ENCODE results near the gene DNAJC12.
"Not testable (repeated sequence)": the region's sequence is repeated elsewhere in the genome, so short reads cannot be mapped to it uniquely, and the experiment has no call there.

Gene DNAJC12

DNA sequence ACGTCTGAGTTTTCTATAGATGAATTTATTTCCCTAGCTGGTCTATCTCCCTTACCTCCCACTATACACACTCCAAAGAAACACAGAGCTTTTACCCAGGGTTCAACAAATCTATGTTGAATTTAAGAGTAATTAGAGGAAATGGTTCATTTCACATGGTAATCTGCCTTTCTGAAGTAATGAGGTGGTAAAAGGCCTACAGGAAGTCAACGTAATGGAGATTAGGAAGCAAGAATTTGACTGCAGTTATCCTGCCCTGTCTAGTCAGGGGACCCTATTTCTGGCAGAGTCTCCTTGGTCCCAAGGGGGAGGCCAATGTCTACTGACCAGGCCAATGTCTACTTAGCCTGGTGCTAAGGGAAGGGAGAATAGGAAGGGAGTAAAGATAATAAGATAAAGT, 25.1 kb upstream of the DNAJC12 start:
- Histone ChIP-seq H3K27me3 (ENCODE audit: low read depth, low read length) (no peaks in the 10 kb centered on the region), H3K9me3 (ENCODE audit: control insufficient read depth in 1 of 2, low read length in 2 of 2) (no peaks in the 10 kb centered on the region), H3K36me3 (ENCODE audit: control insufficient read depth in 1 of 2, insufficient read depth in 2 of 2, low read length in 2 of 2) (no peaks in the 10 kb centered on the region), H3K27ac (ENCODE audit: low read length) (no peak overlapping the region), H3K4me1 (ENCODE audit: control insufficient read depth in 1 of 2, insufficient read depth in 2 of 2, low read length in 2 of 2) (no peaks in the 10 kb centered on the region), H3K4me3 (ENCODE audit: low read depth in 1 of 2, low read length in 2 of 2) (no peak overlapping the region)

DNA sequence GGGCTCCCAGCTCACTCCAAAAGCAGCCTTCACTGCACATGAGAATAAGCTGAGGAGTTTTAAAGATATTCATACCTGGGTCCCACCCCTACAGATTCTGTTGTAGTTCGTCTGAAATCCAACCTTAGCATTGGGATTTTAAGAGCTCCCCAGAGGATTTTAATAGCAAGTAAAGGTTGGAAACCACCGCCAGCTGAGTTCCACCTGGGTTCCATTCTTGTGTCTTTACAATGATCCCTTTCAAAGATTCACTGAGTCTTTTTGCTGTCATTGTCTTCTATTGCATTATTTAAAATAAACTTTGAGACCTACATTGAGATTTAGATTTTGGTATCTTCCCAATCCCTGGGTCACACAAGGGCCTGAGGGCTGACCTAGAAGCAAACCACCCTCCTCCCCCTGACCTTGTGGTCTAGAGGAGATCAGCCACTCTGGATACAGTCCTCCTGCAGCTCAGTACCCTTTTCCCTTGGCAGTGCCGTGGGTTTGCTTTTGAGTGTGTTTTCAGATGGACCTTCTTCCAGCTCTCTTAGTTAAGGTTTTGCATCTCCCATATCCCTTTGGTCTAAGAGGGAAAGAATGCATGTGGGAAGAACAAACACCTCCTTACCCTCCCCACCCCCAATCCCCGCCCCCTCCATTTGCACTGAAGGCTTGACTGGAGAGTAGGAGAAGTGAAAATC, 23.9 kb upstream of the DNAJC12 start:
- Histone ChIP-seq H3K4me3 (ENCODE audit: low read depth in 1 of 2, low read length in 2 of 2) (no peak overlapping the region), H3K4me1 (ENCODE audit: control insufficient read depth in 1 of 2, insufficient read depth in 2 of 2, low read length in 2 of 2) (no peaks in the 10 kb centered on the region), H3K27ac (ENCODE audit: low read length) (no peak overlapping the region), H3K27me3 (ENCODE audit: low read depth, low read length) (no peaks in the 10 kb centered on the region), H3K36me3 (ENCODE audit: control insufficient read depth in 1 of 2, insufficient read depth in 2 of 2, low read length in 2 of 2) (no peaks in the 10 kb centered on the region), H3K9me3 (ENCODE audit: control insufficient read depth in 1 of 2, low read length in 2 of 2) (no peaks in the 10 kb centered on the region)

DNA sequence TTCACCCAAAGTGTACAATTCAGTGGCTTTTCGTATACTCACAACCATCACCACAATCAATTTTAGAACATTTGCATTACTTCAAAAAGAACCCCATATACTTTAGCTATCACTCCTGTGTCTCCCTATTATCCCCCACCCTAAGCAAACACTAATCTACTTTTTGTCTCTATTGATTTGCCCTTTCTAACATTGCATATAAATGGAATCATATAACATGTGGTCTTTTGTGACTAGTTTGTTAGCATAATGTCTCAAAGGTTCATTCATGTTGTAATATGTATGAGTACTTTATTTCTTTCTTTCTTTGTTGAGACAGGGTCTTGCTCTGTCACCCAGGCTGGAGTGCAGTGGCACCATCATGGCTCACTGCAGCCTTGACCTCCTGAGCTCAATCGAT, 21.0 kb upstream of the DNAJC12 start:
- H3K9me3 ChIP-seq (ENCODE audit: control insufficient read depth in 1 of 2, low read length in 2 of 2): no peaks in the 10 kb centered on the region
- H3K27me3 ChIP-seq (ENCODE audit: low read depth, low read length): no peaks in the 10 kb centered on the region
- no peaks in the 10 kb centered on the region for H3K36me3 ChIP-seq (ENCODE audit: control insufficient read depth in 1 of 2, insufficient read depth in 2 of 2, low read length in 2 of 2)
- no peak overlapping the region for H3K27ac ChIP-seq (ENCODE audit: low read length)
- no peaks in the 10 kb centered on the region for H3K4me1 ChIP-seq (ENCODE audit: control insufficient read depth in 1 of 2, insufficient read depth in 2 of 2, low read length in 2 of 2)
- no peak overlapping the region for H3K4me3 ChIP-seq (ENCODE audit: low read depth in 1 of 2, low read length in 2 of 2)

DNA sequence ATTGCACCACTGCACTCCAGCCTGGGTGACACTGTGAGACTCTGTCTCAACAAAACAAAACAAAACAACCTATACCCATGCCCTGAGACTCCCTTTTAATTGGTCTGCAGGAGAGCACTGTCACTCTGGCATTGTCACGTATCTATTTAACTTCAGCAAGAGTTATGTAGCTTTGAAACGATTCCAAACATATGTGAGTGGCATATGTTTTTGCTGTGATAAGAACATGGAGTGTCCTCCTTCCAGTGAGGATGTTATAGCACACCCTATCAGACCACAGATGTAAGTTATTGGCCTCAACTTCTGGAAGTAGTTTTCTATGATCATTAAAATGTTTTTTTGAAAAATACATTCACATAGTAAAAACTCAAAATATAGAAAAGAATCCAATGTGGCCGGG, 15.5 kb upstream of the DNAJC12 start:
- Histone ChIP-seq H3K9me3 (ENCODE audit: control insufficient read depth in 1 of 2, low read length in 2 of 2) (no peaks in the 10 kb centered on the region), H3K27ac (ENCODE audit: low read length) (no peak overlapping the region), H3K27me3 (ENCODE audit: low read depth, low read length) (no peaks in the 10 kb centered on the region), H3K4me3 (ENCODE audit: low read depth in 1 of 2, low read length in 2 of 2) (no peak overlapping the region), H3K36me3 (ENCODE audit: control insufficient read depth in 1 of 2, insufficient read depth in 2 of 2, low read length in 2 of 2) (no peaks in the 10 kb centered on the region), H3K4me1 (ENCODE audit: control insufficient read depth in 1 of 2, insufficient read depth in 2 of 2, low read length in 2 of 2) (no peaks in the 10 kb centered on the region)

DNA sequence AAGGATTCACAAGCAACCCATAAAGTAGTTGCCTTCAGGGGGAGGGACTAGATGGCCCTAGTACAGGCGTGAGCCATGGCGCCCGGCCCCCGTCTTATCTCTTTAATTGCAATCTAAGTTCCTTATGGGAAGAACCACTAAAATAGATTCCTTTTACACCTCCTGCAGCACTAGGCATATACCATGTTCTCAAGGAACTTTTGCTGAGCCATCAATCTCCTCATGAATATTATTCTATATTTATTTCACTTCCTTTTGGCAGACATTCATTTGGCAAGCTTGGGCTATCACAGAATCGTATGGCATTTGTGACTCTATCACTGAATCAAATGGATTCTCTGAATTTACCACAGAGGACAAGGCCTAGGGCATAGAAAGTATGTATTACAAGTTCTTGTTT, 14.8 kb upstream of the DNAJC12 start:
- no peak overlapping the region for H3K4me3 ChIP-seq (ENCODE audit: low read depth in 1 of 2, low read length in 2 of 2)
- H3K27me3 ChIP-seq (ENCODE audit: low read depth, low read length): no peaks in the 10 kb centered on the region
- no peaks in the 10 kb centered on the region for H3K4me1 ChIP-seq (ENCODE audit: control insufficient read depth in 1 of 2, insufficient read depth in 2 of 2, low read length in 2 of 2)
- H3K9me3 ChIP-seq (ENCODE audit: control insufficient read depth in 1 of 2, low read length in 2 of 2): no peaks in the 10 kb centered on the region
- no peaks in the 10 kb centered on the region for H3K36me3 ChIP-seq (ENCODE audit: control insufficient read depth in 1 of 2, insufficient read depth in 2 of 2, low read length in 2 of 2)
- H3K27ac ChIP-seq (ENCODE audit: low read length): no peak overlapping the region

DNA sequence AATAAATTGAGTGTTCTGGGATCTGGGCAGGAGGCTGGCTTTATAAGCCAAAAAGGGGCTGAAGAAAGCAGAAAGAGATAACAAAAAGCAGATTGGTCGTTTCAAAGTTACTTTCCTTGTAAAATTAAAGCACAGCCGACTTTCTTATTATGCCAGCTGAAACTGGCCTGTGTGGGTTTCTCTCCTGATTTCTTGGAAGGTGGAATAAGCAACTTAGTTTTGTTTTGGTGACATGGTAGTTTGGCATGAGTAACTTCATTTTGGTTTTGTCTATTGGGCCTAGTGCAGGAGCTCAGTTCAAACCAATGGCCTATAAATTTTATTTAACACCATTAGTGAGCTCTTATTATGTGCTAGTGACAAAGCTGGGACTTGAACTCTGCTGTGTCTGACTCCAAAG, 13.2 kb upstream of the DNAJC12 start:
- H3K36me3 ChIP-seq (ENCODE audit: control insufficient read depth in 1 of 2, insufficient read depth in 2 of 2, low read length in 2 of 2): no peaks in the 10 kb centered on the region
- H3K27ac ChIP-seq (ENCODE audit: low read length): no peak overlapping the region
- no peaks in the 10 kb centered on the region for H3K4me1 ChIP-seq (ENCODE audit: control insufficient read depth in 1 of 2, insufficient read depth in 2 of 2, low read length in 2 of 2)
- no peak overlapping the region for H3K4me3 ChIP-seq (ENCODE audit: low read depth in 1 of 2, low read length in 2 of 2)
- no peaks in the 10 kb centered on the region for H3K9me3 ChIP-seq (ENCODE audit: control insufficient read depth in 1 of 2, low read length in 2 of 2)
- H3K27me3 ChIP-seq (ENCODE audit: low read depth, low read length): no peaks in the 10 kb centered on the region

DNA sequence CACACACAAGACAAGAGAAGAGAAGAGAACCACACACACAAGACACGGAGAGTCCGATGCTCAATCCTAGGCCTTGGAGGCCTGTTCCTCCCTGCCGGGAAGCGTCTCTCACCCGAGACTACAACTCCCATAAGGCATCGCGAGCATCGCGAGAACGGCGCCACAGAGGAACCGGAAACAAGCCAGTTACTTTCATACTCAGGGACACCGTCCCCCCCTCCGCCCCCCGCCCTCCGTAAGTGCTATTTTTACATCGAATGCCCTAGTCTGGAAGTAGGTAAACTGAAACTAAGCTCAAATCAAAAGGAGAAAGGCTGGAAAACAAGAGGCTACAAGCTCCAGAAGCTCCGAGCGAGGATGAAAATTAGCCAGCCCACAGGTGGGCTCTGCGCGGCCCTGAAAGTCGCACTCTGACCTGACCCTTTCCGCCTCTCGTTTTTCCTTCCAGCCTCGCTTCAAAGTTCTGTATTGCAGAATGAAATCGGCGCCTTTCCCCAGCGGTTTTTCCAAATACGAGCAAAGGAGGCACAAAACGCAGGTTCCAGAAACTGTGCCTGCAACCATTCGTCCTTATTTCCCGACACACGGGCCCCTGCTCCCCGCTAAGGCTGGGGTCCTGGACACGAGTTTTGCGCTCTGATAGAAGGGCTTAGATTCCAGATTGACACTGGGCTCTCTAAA, 11.5 kb upstream of the DNAJC12 start:
- Histone ChIP-seq H3K4me1 (ENCODE audit: control insufficient read depth in 1 of 2, insufficient read depth in 2 of 2, low read length in 2 of 2) (no peaks in the 10 kb centered on the region), H3K27me3 (ENCODE audit: low read depth, low read length) (no peaks in the 10 kb centered on the region), H3K4me3 (ENCODE audit: low read depth in 1 of 2, low read length in 2 of 2) (peak overlapping the region; percentile 81 to 97), H3K9me3 (ENCODE audit: control insufficient read depth in 1 of 2, low read length in 2 of 2) (no peaks in the 10 kb centered on the region), H3K27ac (ENCODE audit: low read length) (peak overlapping the region; percentile 99), H3K36me3 (ENCODE audit: control insufficient read depth in 1 of 2, insufficient read depth in 2 of 2, low read length in 2 of 2) (no peaks in the 10 kb centered on the region)

DNA sequence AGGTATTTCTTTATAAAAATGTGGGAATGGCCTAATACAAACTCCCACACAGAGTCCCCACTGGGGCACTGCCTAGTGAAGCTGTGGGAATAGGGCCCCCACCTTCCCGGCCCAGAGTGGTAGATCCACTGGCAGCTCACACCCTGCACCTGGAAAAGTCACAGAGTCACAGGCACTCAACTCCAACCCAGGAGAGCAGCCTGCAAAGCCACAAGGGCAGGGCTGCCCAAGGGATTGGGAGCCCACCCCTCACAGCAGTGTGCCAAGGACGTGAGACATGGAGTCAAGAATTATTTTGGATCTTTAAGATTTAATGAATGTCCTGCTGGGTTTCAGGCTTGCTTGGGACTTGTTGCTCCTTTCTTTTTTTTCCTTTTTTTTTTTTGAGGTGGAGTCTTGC, 5.3 kb upstream of the DNAJC12 start:
- Histone ChIP-seq H3K36me3 (ENCODE audit: control insufficient read depth in 1 of 2, insufficient read depth in 2 of 2, low read length in 2 of 2) (no peaks in the 10 kb centered on the region), H3K27me3 (ENCODE audit: low read depth, low read length) (no peaks in the 10 kb centered on the region), H3K4me3 (ENCODE audit: low read depth in 1 of 2, low read length in 2 of 2) (no peak overlapping the region), H3K27ac (ENCODE audit: low read length) (no peak overlapping the region), H3K9me3 (ENCODE audit: control insufficient read depth in 1 of 2, low read length in 2 of 2) (no peaks in the 10 kb centered on the region), H3K4me1 (ENCODE audit: control insufficient read depth in 1 of 2, insufficient read depth in 2 of 2, low read length in 2 of 2) (peaks cover 0 to under 1% of the 10 kb centered on the region in 2 donors)

DNA sequence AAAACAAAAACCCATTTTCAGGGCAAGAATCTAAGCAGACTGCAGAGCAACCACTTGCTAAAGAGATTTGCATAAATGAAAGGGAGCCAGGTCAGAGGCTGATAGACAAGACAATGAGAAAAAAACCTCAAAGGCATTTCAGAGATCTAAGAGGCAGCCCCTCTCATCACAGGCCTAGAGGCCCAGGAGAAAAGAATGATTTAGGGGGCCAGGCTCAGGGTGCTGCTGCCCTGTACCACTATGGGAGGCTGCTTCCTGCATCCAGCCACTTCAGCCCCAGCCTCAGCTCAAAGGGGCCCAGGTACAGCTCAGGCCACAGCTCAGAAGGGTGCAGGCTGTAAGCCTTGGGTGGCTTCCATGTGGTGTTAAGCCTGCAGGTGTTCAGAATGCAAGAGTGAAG, 3.7 kb upstream of the DNAJC12 start:
- Histone ChIP-seq H3K4me3 (ENCODE audit: low read depth in 1 of 2, low read length in 2 of 2) (no peak overlapping the region), H3K27me3 (ENCODE audit: low read depth, low read length) (no peaks in the 10 kb centered on the region), H3K9me3 (ENCODE audit: control insufficient read depth in 1 of 2, low read length in 2 of 2) (no peaks in the 10 kb centered on the region), H3K36me3 (ENCODE audit: control insufficient read depth in 1 of 2, insufficient read depth in 2 of 2, low read length in 2 of 2) (no peaks in the 10 kb centered on the region), H3K27ac (ENCODE audit: low read length) (no peak overlapping the region), H3K4me1 (ENCODE audit: control insufficient read depth in 1 of 2, insufficient read depth in 2 of 2, low read length in 2 of 2) (peaks cover 0 to 4% of the 10 kb centered on the region in 2 donors)

DNA sequence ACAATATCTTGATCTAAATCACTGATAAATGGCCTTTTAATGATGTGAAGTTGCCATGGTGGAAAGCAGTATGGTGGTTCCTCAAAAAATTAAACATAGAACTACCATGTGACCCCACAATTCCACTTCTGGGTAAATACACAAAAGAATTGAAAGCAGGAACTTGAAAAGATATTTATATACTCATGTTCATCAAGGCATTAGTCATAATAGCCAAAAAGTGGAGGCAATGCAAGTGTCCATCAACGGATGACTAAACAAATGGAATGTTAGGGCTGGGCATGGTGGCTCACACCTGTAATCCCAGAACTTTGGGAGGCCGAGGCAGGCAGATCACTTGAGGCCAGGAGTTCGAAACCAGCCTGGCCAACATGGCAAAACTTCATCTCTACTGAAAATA, 2.0 kb upstream of the DNAJC12 start:
- Histone ChIP-seq H3K4me1 (ENCODE audit: control insufficient read depth in 1 of 2, insufficient read depth in 2 of 2, low read length in 2 of 2) (peaks cover 0 to 4% of the 10 kb centered on the region in 2 donors), H3K27me3 (ENCODE audit: low read depth, low read length) (no peaks in the 10 kb centered on the region), H3K9me3 (ENCODE audit: control insufficient read depth in 1 of 2, low read length in 2 of 2) (no peaks in the 10 kb centered on the region), H3K27ac (ENCODE audit: low read length) (no peak overlapping the region), H3K4me3 (ENCODE audit: low read depth in 1 of 2, low read length in 2 of 2) (no peak overlapping the region), H3K36me3 (ENCODE audit: control insufficient read depth in 1 of 2, insufficient read depth in 2 of 2, low read length in 2 of 2) (no peaks in the 10 kb centered on the region)

DNA sequence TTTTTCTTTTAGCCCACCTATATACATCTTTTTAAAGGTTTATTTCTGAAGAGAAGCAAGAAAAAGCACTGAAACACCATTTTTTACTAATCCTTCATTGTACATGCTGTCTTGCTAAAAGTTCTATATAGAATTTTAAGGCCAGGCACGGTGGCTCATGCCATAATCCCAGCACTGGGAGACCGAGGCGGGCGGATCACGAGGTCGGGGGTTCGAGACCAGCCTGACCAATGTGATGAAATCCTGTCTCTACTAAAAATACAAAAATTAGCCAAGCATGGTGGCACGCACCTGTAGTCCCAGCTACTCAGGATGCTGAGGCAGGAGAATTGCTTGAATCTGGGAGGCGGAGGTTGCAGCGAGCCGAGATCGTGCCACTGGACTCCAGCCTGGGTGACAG, 1.5 kb upstream of the DNAJC12 start:
- H3K9me3 ChIP-seq (ENCODE audit: control insufficient read depth in 1 of 2, low read length in 2 of 2); H3K36me3 ChIP-seq (ENCODE audit: control insufficient read depth in 1 of 2, insufficient read depth in 2 of 2, low read length in 2 of 2); H3K4me3 ChIP-seq (ENCODE audit: low read depth in 1 of 2, low read length in 2 of 2); H3K27me3 ChIP-seq (ENCODE audit: low read depth, low read length); H3K27ac ChIP-seq (ENCODE audit: low read length); H3K4me1 ChIP-seq (ENCODE audit: control insufficient read depth in 1 of 2, insufficient read depth in 2 of 2, low read length in 2 of 2): not testable (repeated sequence)

DNA sequence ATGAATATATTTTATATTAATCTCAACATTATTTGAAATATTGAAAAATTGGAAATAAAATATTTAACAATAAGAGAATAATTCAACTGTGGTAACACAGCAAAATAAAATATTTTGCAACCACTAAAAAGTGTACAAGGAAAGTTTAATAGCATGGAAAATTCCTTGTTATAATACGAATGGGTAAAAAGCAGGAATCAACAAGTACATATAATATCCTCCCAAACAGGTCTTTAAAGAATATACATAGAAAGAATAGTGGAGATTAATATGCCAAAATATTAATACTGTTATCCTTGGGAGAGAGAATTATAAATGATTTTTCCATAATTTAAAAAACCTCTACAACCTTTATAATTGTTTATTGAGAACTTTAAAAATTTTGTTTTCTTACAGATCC, 1.0 kb downstream of the DNAJC12 start:
- H3K36me3 ChIP-seq (ENCODE audit: control insufficient read depth in 1 of 2, insufficient read depth in 2 of 2, low read length in 2 of 2): no peaks in the 10 kb centered on the region
- H3K9me3 ChIP-seq (ENCODE audit: control insufficient read depth in 1 of 2, low read length in 2 of 2): no peaks in the 10 kb centered on the region
- no peak overlapping the region for H3K4me3 ChIP-seq (ENCODE audit: low read depth in 1 of 2, low read length in 2 of 2)
- H3K4me1 ChIP-seq (ENCODE audit: control insufficient read depth in 1 of 2, insufficient read depth in 2 of 2, low read length in 2 of 2): peaks cover 0 to 4% of the 10 kb centered on the region in 2 donors
- no peak overlapping the region for H3K27ac ChIP-seq (ENCODE audit: low read length)
- no peaks in the 10 kb centered on the region for H3K27me3 ChIP-seq (ENCODE audit: low read depth, low read length)

Measured in muscle layer of duodenum (tissue), 2 donors.